ENCODE data around the gene SLX9.

DNA sequence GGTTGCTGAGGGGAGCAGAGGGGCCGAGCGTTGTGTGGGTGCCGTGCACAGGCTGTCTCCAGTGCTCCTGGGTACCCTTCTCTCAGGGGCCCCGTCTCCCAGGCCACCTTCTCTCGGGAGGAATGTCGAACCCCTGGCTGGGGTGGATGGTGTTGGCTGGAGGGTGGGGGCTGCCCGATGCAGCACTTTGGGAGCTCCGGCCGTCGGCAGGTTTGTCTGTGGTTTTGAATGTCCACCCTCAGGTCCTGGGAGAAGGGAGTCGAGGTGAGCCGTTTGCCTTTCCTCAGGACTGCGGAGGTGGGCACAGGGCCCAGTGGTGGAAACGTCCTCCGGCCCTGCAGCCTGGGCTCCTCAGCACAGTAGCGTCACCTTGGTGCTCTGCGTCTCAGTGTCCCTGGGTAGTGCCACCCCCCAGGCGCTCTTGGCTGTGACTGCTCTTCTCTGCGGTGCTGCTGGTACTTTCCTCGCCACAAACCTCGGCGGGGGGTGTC, 14.5 kb downstream of the SLX9 start:
- TF ChIP-seq EZH2 (IDR thresholded peaks at IDR 0.05; ENCODE audit: insufficient read depth, poor library complexity, severe bottlenecking) (no peak), EZH2phosphoT487 (IDR thresholded peaks at IDR 0.05; ENCODE audit: insufficient read depth, low read depth) (no peak)

Measured in GM23248 (cell line).